ENCODE data around the gene CT47B1. TPM values are rescaled to one million over a fixed set of nuclear protein-coding genes. Genes with fewer than 3 reads are reported as not detected.

CT47B1 gene
- total RNA-seq (2022; extraction: Qiagen RNA extraction) = not detected in 5 replicates

GRCh38 chrX:120875766-120876165 is at the start of gene CT47B1:
Gene CT47B1 (minus strand): TSS chrX:120875866. CDS start chrX:120875670, 196 bp downstream.

Other genes starting within 250 kb of the CT47B1 start
- 30.7 to 34.4 TPM (median 32.2 TPM) in 5 replicates for gene C1GALT1C1, start 245.8 kb downstream of the CT47B1 start, total RNA-seq (2022; extraction: Qiagen RNA extraction)
- gene CT47A11, start 61.3 kb upstream of the CT47B1 start, total RNA-seq (2022; extraction: Qiagen RNA extraction) = not detected in 5 replicates
- gene CT47A10, start 66.2 kb upstream of the CT47B1 start, total RNA-seq (2022; extraction: Qiagen RNA extraction) = not detected in 5 replicates
- gene CT47A9, start 71.0 kb upstream of the CT47B1 start, total RNA-seq (2022; extraction: Qiagen RNA extraction) = not detected in 5 replicates
- not detected in 5 replicates for gene CT47A8, start 75.9 kb upstream of the CT47B1 start, total RNA-seq (2022; extraction: Qiagen RNA extraction)
- not detected in 5 replicates for gene CT47A7, start 80.7 kb upstream of the CT47B1 start, total RNA-seq (2022; extraction: Qiagen RNA extraction)
- gene CT47A6, start 85.6 kb upstream of the CT47B1 start, total RNA-seq (2022; extraction: Qiagen RNA extraction) = not detected in 5 replicates
- gene CT47A5, start 90.5 kb upstream of the CT47B1 start, total RNA-seq (2022; extraction: Qiagen RNA extraction) = not detected in 5 replicates
- gene CT47A4, start 95.3 kb upstream of the CT47B1 start, total RNA-seq (2022; extraction: Qiagen RNA extraction) = not detected in 5 replicates
- not detected in 5 replicates for gene CT47A3, start 100.2 kb upstream of the CT47B1 start, total RNA-seq (2022; extraction: Qiagen RNA extraction)
- gene CT47A2, start 105.1 kb upstream of the CT47B1 start, total RNA-seq (2022; extraction: Qiagen RNA extraction) = not detected in 5 replicates
- not detected in 5 replicates for gene CT47A1, start 109.9 kb upstream of the CT47B1 start, total RNA-seq (2022; extraction: Qiagen RNA extraction)
- 1.8 to 2.4 TPM (median 2.0 TPM) in 5 replicates for gene GLUD2, start 171.7 kb upstream of the CT47B1 start, total RNA-seq (2022; extraction: Qiagen RNA extraction)

Data from A549 treated with dexamethasone at 1 μM for 4 hours (cell line).